CD14-positive monocyte (primary cell): ENCODE data around the gene SCN8A. TPM values are rescaled to one million over a fixed set of nuclear protein-coding genes. Genes with fewer than 3 reads are reported as not detected.
A peak's percentile ranks its signal among the peaks of the same experiment; 100 is the strongest.

ENCODE experiments used
- DNase-seq, 3 donors: peaks; one replicate each; pipeline ENCODE4 v3.0.0-alpha.2; 2011 to 2022
- H2AFZ ChIP-seq: 2 replicates; pipeline ENCODE4 v1.6.0; 2012; ENCODE audit warnings: mild to moderate bottlenecking, low read depth, low read length, inconsistent platforms; ENCODE audit not compliant: insufficient read depth, poor library complexity, severe bottlenecking
- H3K27ac ChIP-seq, 2 donors: 1 replicate in 1 of 2; 2 replicates in 1 of 2; pipeline ENCODE4 v1.5.1; 2012 to 2013; ENCODE audit warnings: low read length in 2 of 2, control low read depth in 1 of 2, inconsistent platforms in 1 of 2, low read depth in 1 of 2, mild to moderate bottlenecking in 1 of 2
- H3K27me3 ChIP-seq, 2 donors: one replicate each; pipeline versions ENCODE4 v1.6.0 to v1.6.1; 2011 to 2013; ENCODE audit warnings: low read length in 2 of 2; ENCODE audit not compliant: control insufficient read depth in 2 of 2, insufficient read depth in 2 of 2
- H3K36me3 ChIP-seq, 2 donors: replicated peaks in 1 of 2; 1 replicate in 1 of 2; 2 replicates in 1 of 2; pipeline versions ENCODE4 v1.5.1 to v1.6.1; 2012 to 2013; ENCODE audit warnings: low read length in 2 of 2, control low read depth in 1 of 2, inconsistent platforms in 1 of 2, mild to moderate bottlenecking in 1 of 2; ENCODE audit not compliant: insufficient read depth in 2 of 2, control insufficient read depth in 1 of 2
- H3K4me1 ChIP-seq, 2 donors: 1 replicate in 1 of 2; 2 replicates in 1 of 2; pipeline versions ENCODE4 v1.5.1 to v1.6.1; 2012 to 2013; ENCODE audit warnings: low read length in 2 of 2, control low read depth in 1 of 2, inconsistent platforms in 1 of 2, mild to moderate bottlenecking in 1 of 2, moderate library complexity in 1 of 2; ENCODE audit not compliant: insufficient read depth in 2 of 2, control insufficient read depth in 1 of 2
- H3K4me2 ChIP-seq: replicated peaks from 2 replicates; pipeline ENCODE3; 2012; ENCODE audit warnings: low read length, moderate library complexity, mild to moderate bottlenecking; ENCODE audit not compliant: poor library complexity, severe bottlenecking; ENCODE audit errors: extremely low read depth
- H3K4me3 ChIP-seq, 3 experiments: fragments of 200-600 bp in 1 of 3; sonication (generic) in 1 of 3; replicated peaks in 1 of 3; 1 replicate in 2 of 3; 2 replicates in 1 of 3; pipeline ENCODE4 v1.5.1; 2011 to 2013; ENCODE audit warnings: low read length in 3 of 3, mild to moderate bottlenecking in 3 of 3, control low read depth in 2 of 3, low read depth in 2 of 3, inconsistent platforms in 1 of 3, moderate library complexity in 1 of 3
- H3K79me2 ChIP-seq: 2 replicates; pipeline ENCODE4 v1.6.0; 2012; ENCODE audit warnings: mild to moderate bottlenecking, control low read depth, inconsistent platforms, low read length, moderate library complexity; ENCODE audit not compliant: insufficient read depth
- H3K9ac ChIP-seq: 2 replicates; pipeline ENCODE4 v1.6.0; 2017; ENCODE audit warnings: low read length, mild to moderate bottlenecking; ENCODE audit not compliant: insufficient read depth, poor library complexity, severe bottlenecking
- H3K9me3 ChIP-seq, 2 donors: replicated peaks in 1 of 2; 1 replicate in 1 of 2; 2 replicates in 1 of 2; pipeline versions ENCODE4 v1.5.1 to v1.6.1; 2012 to 2013; ENCODE audit warnings: low read length in 2 of 2, control low read depth in 1 of 2; ENCODE audit not compliant: control insufficient read depth in 1 of 2, insufficient read depth in 1 of 2
- H4K20me1 ChIP-seq: 2 replicates; pipeline ENCODE4 v1.6.0; 2012; ENCODE audit warnings: mild to moderate bottlenecking, low read length, control low read depth, moderate library complexity; ENCODE audit not compliant: insufficient read depth
- H3K27ac Mint-ChIP-seq, 7 donors: one replicate each; pipeline ENCODE4 v1.8.0; 2020; ENCODE audit warnings: mild to moderate bottlenecking in 7 of 7, mixed read lengths in 7 of 7, moderate library complexity in 6 of 7, inconsistent platforms in 2 of 7
- H3K27me3 Mint-ChIP-seq, 3 donors: one replicate each; pipeline ENCODE4 v1.8.0; 2021 to 2022; ENCODE audit warnings: low read depth in 3 of 3, mild to moderate bottlenecking in 3 of 3, mixed read lengths in 3 of 3, moderate library complexity in 3 of 3, inconsistent platforms in 1 of 3
- H3K36me3 Mint-ChIP-seq, 2 donors: one replicate each; pipeline ENCODE4 v1.8.0; 2020; ENCODE audit warnings: mixed read lengths in 2 of 2, inconsistent platforms in 1 of 2, mild to moderate bottlenecking in 1 of 2
- H3K4me1 Mint-ChIP-seq: one replicate; pipeline ENCODE4 v1.8.0; 2020; ENCODE audit warnings: mild to moderate bottlenecking, mixed read lengths
- H3K4me3 Mint-ChIP-seq, 2 donors: one replicate each; pipeline ENCODE4 v1.8.0; 2020; ENCODE audit warnings: mild to moderate bottlenecking in 2 of 2, mixed read lengths in 2 of 2, moderate library complexity in 1 of 2
- H3K9me3 Mint-ChIP-seq, 7 donors: one replicate each; pipeline ENCODE4 v1.8.0; 2020 to 2022; ENCODE audit warnings: mixed read lengths in 7 of 7, mild to moderate bottlenecking in 6 of 7, moderate library complexity in 6 of 7, inconsistent platforms in 2 of 7
- CTCF ChIP-seq: fragments of 200-600 bp; IDR thresholded peaks from one replicate; pipeline ENCODE4 v1.8.0; 2022; ENCODE audit warnings: antibody characterized with exemption, mild to moderate bottlenecking
- WGBS: methylation state at CpG from one replicate; pipeline ENCODE4 v1.1.5; 2013; ENCODE audit warnings: missing lambda C conversion rate; ENCODE audit not compliant: insufficient coverage; 5-methylcytosine and 5-hydroxymethylcytosine counted together
- intact Hi-C, 2 donors: fragments of 100-400 bp; cut with micrococcal nuclease; formaldehyde crosslinking; loops; one replicate each; pipeline versions ENCODE4 v1.15.0 to v1.15.1; 2023
- polyA plus RNA-seq, 3 donors: library from polyadenylated mRNA; depleted of rRNA in 1 of 3; unstranded in 2 of 3; stranded (reverse) in 1 of 3; fragments of 300-500 nt in 2 of 3; fragments of >200 nt in 1 of 3; fragmentation: Illumina TruSeq in 2 of 3; gene quantifications; 1 replicate in 2 of 3; 2 replicates in 1 of 3; pipeline ENCODE4 v1.2.3, GENCODE V29; 2012 to 2021

SCN8A gene
- polyA plus RNA-seq, 3 donors, result 0.03 TPM; not detected in 2

GRCh38 chr12:51851413-51852124 is 260.5 kb downstream of the SCN8A start:
- Mint-ChIP-seq H3K9me3 (peaks cover 0 to 4% (median 0%) of the 10 kb centered on the region in 7 donors), H3K27me3 (peaks cover 13 to 32% (median 25%) of the 10 kb centered on the region in 3 donors), H3K36me3 (peaks cover 0 to 1% of the 10 kb centered on the region in 2 donors), H3K27ac (peak overlapping the region; percentile 48 to 89 (median 70)), H3K4me3 (peak overlapping the region; percentile 16 to 72), H3K4me1 (peaks cover 50% of the 10 kb centered on the region)
- intact Hi-C loops, result no loop called here
- H4K20me1 ChIP-seq, result no peaks in the 10 kb centered on the region
- no peak for TF ChIP-seq CTCF
- no peak overlapping the region for H3K9ac ChIP-seq
- H3K27me3 ChIP-seq, result peaks cover 3 to 12% of the 10 kb centered on the region in 2 donors
- peaks cover 53 to 63% of the 10 kb centered on the region in 2 donors for H3K4me1 ChIP-seq
- peak overlapping the region; percentile 59 for H3K4me2 ChIP-seq
- H3K27ac ChIP-seq, result peak overlapping the region; percentile 8 to 66
- DNase-seq, result peak; percentile 58 to 89 (median 69)
- H3K4me3 ChIP-seq, result peak overlapping the region in 1 of 3 experiments; percentile 58
- 20% methylated on average over 7 of the region's 8 CpGs for WGBS
- H2AFZ ChIP-seq, result peak overlapping the region; percentile 14
- no peaks in the 10 kb centered on the region for H3K79me2 ChIP-seq
- H3K9me3 ChIP-seq, result no peaks in the 10 kb centered on the region
- H3K36me3 ChIP-seq, result no peaks in the 10 kb centered on the region

DNA sequence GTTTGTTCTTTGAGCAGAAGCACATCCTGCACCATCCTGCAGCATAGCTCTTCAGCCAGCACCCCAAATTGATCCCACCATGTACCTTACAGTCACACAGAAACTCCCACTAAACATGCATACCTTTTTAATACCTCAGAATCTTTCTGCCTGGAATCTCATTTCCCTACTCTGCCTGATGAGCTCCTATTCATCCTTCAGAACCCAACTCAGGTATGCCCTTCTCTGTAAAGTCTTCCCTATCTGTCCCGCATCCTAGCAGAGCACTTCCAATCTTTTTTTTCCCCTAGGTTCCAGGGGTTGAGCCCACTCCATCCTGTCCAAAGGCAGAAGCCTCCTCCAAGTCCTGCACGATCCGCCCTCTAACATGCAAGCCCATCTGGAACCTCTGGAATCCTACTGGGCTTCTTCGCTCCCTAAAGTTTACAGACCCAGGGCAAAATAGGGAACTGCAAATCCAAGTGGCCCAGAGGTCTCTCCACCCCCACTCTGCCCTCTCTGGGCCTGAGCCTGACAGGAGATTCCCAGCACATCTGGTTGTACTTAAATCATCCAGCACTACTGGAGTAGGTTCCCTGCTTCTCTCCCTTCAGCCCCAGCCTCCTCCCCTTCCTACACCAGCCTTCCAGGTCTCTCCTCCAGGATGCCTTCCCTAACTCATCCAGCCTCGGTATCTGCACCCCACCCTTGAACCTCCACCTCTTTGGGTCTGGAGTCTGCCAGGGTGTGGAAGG is 261.5 kb downstream of the SCN8A start:
- no peak for TF ChIP-seq CTCF
- Histone ChIP-seq H3K9me3 (no peaks in the 10 kb centered on the region), H2AFZ (no peak overlapping the region), H4K20me1 (no peaks in the 10 kb centered on the region), H3K4me3 (peak overlapping the region in 1 of 3 experiments; percentile 58), H3K27ac (peak overlapping the region; percentile 8 to 66), H3K4me2 (peak overlapping the region; percentile 59), H3K79me2 (no peaks in the 10 kb centered on the region), H3K36me3 (no peaks in the 10 kb centered on the region), H3K4me1 (peaks cover 45 to 53% of the 10 kb centered on the region in 2 donors), H3K27me3 (peaks cover 3 to 4% of the 10 kb centered on the region in 2 donors), H3K9ac (no peak overlapping the region)
- Mint-ChIP-seq H3K9me3 (peaks cover 0 to 2% (median 0%) of the 10 kb centered on the region in 7 donors), H3K4me1 (peaks cover 45% of the 10 kb centered on the region), H3K4me3 (peak overlapping the region in 1 of 2 donors; percentile 72), H3K36me3 (peaks cover 0 to 1% of the 10 kb centered on the region in 2 donors), H3K27me3 (peaks cover 15 to 31% (median 17%) of the 10 kb centered on the region in 3 donors), H3K27ac (peak overlapping the region in 5 of 7 donors; percentile 34 to 83 (median 61))
- 92% methylated on average over 4 of the region's 5 CpGs for WGBS
- intact Hi-C loops, result no loop called here
- DNase-seq, result no peak
